Measurements from ENCODE around the gene P2RY11. TPM values are rescaled to one million over a fixed set of nuclear protein-coding genes. Genes with fewer than 3 reads are reported as not detected.

P2RY11 gene
- total and polyA plus RNA-seq, 8 donors = 8.4 to 24.4 (median 12.9) TPM

DNA sequence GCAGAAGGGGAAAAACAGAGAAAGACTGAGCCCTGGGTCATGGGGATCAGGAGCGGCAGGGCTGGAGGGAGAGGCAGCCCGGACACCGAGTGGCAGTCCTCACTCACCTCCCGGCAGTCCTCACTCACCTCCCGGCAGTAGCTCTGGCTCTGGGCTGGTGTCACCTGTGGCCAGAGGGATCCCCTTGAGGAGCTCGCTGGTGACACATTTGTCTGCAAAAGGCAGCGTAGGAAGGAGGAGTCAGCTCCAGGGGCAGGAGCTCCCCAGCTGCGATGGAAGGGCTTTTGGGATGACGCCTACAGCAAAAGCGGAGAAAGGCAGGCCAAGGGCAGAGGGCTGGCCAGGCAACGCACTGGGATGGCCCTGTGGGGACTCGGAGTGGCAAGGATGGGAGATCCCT lies 7.5 kb downstream of the P2RY11 start:
- no peak for TF ChIP-seq CTCF (IDR thresholded peaks at IDR 0.05)
- H3K27ac ChIP-seq = peak overlapping the region in 1 of 2 donors; percentile 79
- peak overlapping the region; percentile 86 to 95 for H3K4me3 ChIP-seq
- H3K27me3 ChIP-seq = no peaks in the 10 kb centered on the region
- intact Hi-C loops (cut with DNase I) = loop anchor here in 1 of 2 donors (10.0 kb wide), 1 partner anchor 126 kb away; no protein-coding TSS in a partner anchor
- peaks cover 19 to 51% of the 10 kb centered on the region in 2 donors for H3K4me1 ChIP-seq
- H3K9me3 ChIP-seq = no peaks in the 10 kb centered on the region
- DNase-seq = no peak
- no peak for ATAC-seq
- H3K36me3 ChIP-seq = peaks cover 0 to 49% of the 10 kb centered on the region in 2 donors

- no peaks in the 10 kb centered on the region for H3K9me3 ChIP-seq
- H3K4me3 ChIP-seq = no peak overlapping the region
- peak; percentile 3 for ATAC-seq
- no peak for TF ChIP-seq CTCF (IDR thresholded peaks at IDR 0.05)
- no peaks in the 10 kb centered on the region for H3K27me3 ChIP-seq
- H3K4me1 ChIP-seq = peaks cover 19 to 53% of the 10 kb centered on the region in 2 donors
- peaks cover 0 to 32% of the 10 kb centered on the region in 2 donors for H3K36me3 ChIP-seq
- H3K27ac ChIP-seq = peak overlapping the region in 1 of 2 donors; percentile 79
- intact Hi-C loops (cut with DNase I) = no loop called here
- no peak for DNase-seq
Measured at GRCh38 chr19:10120538-10121189, 9.2 kb downstream of the P2RY11 start.

DNA sequence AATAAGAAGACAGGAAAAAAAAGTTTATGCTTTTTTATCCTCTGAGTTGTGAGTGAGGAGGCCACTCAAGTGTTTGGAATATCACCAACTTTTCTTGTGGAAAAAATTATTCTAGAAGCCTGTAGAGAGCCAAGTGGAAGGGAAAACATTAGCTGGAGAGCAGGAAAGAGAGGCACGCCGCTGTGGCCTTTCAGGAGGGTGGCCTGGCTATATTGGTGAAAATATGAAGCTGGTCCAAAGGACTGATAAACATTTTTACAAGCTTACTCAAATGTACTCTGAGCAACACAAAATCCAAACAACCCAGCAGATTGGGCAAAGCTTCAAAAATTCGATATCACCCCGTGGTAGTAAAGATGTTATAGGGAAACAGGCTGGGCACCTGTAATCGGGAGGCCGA lies 10.6 kb downstream of the P2RY11 start:
- intact Hi-C loops (cut with DNase I) = no loop called here
- no peaks in the 10 kb centered on the region for H3K9me3 ChIP-seq
- peak; percentile 61 for ATAC-seq
- no peak overlapping the region for H3K4me3 ChIP-seq
- TF ChIP-seq CTCF (IDR thresholded peaks at IDR 0.05) = no peak
- peak overlapping the region; percentile 41 to 79 for H3K27ac ChIP-seq
- peaks cover 0 to 18% of the 10 kb centered on the region in 2 donors for H3K36me3 ChIP-seq
- peaks cover 19 to 50% of the 10 kb centered on the region in 2 donors for H3K4me1 ChIP-seq
- H3K27me3 ChIP-seq = no peaks in the 10 kb centered on the region
- peak in 1 of 4 donors; percentile 35 for DNase-seq

- TF ChIP-seq CTCF (IDR thresholded peaks at IDR 0.05) = no peak
- Histone ChIP-seq H3K36me3 (peaks cover 0 to 19% of the 10 kb centered on the region in 2 donors), H3K9me3 (no peaks in the 10 kb centered on the region), H3K27me3 (no peaks in the 10 kb centered on the region), H3K4me1 (peaks cover 10 to 34% of the 10 kb centered on the region in 2 donors), H3K27ac (no peak overlapping the region), H3K4me3 (no peak overlapping the region)
- intact Hi-C loops (cut with DNase I) = no loop called here
- DNase-seq (no peak), ATAC-seq (no peak)
Measured at GRCh38 chr19:10124429-10124828, 12.9 kb downstream of the P2RY11 start.

DNA sequence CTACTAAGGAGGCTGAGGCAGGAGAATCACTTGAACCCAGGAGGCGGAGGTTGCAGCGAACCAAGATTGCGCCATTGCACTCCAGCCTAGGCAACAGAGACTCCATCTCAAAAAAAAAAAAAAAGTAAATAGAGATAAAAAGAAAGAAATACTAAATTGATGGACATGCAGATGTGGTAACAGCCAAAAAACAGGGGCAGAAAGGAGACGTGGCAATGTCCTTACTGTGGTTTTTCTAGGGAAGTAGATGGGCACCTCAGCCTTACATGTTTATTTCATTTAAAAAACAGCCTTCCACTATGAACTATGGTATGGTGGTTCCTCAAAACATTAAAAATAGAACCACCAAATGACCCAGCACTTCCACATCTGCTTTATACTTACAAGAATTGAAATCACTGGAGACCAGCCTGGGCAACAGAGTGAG lies 14.7 kb downstream of the P2RY11 start:
- Histone ChIP-seq H3K4me1 (peaks cover 6 to 23% of the 10 kb centered on the region in 2 donors), H3K9me3 (no peaks in the 10 kb centered on the region), H3K4me3 (no peak overlapping the region), H3K36me3 (peaks cover 0 to 37% of the 10 kb centered on the region in 2 donors), H3K27ac (peak overlapping the region; percentile 49 to 88), H3K27me3 (no peaks in the 10 kb centered on the region)
- peak; percentile 29 for ATAC-seq
- intact Hi-C loops (cut with DNase I) = no loop called here
- no peak for TF ChIP-seq CTCF (IDR thresholded peaks at IDR 0.05)
- DNase-seq = no peak

All from left lung (tissue), 10 donors.